GM21515 (cell line): ENCODE results near the gene SASS6.
"Not testable (repeated sequence)": the region's sequence is repeated elsewhere in the genome, so short reads cannot be mapped to it uniquely, and the experiment has no call there.

Experiments used
- ATAC-seq: cut with Tn5 transposase; IDR thresholded peaks from one replicate; pipeline ENCODE4 v1.9.1; 2021; ENCODE audit not compliant: unreplicated experiment

Gene SASS6

GRCh38 chr1:100050139-100050538 lies 82.6 kb downstream of the SASS6 start:
- no peak for ATAC-seq

GRCh38 chr1:100047235-100047708 lies 85.5 kb downstream of the SASS6 start:
- ATAC-seq, result not testable (repeated sequence)

- ATAC-seq, result no peak
These were observed 87.5 kb downstream of the SASS6 start for GRCh38 chr1:100045206-100045605.

DNA sequence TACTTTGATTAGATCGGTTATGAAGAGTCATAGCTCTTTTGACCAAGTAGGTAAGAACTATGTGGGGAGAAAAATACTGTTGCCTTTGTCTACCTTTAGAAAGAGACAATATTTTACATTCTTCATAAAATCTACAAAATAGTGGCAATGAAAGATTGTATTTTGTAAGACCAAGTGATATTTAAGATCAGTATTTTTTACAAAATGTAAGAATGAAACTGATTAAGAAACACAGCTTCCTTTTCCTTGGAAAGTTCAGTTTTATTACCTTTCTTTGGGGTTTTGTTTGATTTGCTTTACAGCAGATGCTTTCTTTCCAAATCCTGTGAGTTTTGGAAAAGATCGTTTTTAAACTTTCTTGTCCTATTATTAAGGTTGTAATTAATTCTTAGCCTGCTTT lies 93.1 kb downstream of the SASS6 start:
- no peak for ATAC-seq

DNA sequence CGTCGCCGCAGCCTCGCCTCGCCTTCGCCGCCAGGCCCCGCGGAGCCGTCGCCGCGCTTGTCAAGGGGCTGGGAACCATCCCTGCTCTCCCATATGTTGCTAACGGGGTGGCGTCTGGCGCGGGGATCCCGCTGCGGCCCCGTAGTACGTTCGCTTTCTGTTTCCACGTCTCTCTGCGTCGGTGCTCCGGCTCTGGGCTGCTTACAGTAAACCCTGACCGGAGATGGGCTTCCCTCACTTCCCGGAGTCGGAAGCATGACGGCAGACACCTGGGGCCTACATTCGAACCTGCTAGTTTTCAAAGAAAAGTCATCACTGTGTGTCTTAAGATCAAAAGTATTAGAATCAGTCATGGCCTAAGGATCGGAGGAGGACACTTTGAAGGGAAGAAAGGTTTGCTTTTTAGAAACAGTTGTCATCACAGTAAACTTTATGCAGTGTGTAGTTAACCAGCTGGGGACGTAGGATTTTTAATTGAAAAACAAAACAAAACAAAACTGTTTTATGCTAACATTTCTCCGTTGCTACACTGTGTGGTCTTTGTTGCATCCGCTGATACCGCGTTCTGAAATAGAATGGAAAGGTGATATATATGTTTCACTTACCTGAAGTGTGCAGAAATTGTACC lies 94.0 kb downstream of the SASS6 start:
- ATAC-seq, result peak; percentile 45

- ATAC-seq, result peak; percentile 80
These were observed 94.6 kb downstream of the SASS6 start for GRCh38 chr1:100037927-100038659.

GRCh38 chr1:100037656-100037926 lies 95.1 kb downstream of the SASS6 start:
- no peak for ATAC-seq

GRCh38 chr1:100036718-100037655 lies 95.7 kb downstream of the SASS6 start:
- ATAC-seq, result peak; percentile 2

DNA sequence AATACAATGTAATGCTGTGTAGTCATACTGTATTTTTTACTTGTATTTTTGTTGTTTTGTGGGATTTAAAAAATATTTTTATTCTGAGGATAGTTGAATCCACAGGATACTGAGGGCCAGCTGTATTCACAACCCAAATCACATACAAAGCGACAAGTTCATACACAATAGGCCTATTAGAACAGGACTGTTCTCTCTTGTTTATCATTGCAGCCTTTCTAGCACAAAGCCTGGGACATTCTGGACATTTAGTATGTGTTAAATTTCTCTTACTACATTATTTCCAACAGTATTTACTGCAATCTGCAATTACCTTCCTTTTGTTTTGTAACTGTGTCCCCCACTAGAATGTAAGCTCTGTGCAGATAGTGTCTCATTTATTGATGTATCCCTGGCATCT lies 97.5 kb downstream of the SASS6 start:
- ATAC-seq, result no peak

GRCh38 chr1:100034470-100034869 lies 98.3 kb downstream of the SASS6 start:
- ATAC-seq, result no peak
